Keratinocyte (primary cell): ENCODE results near the gene MMUT.

Source experiments
- CTCF ChIP-seq, 3 experiments: IDR thresholded peaks in 1 of 3; conservative IDR thresholded peaks in 1 of 3; optimal IDR thresholded peaks in 1 of 3; 2 replicates in 2 of 3; 3 replicates in 1 of 3; pipeline versions ENCODE3 to v1.5.1; 2011; ENCODE audit warnings: low read length in 3 of 3, mild to moderate bottlenecking in 3 of 3, moderate library complexity in 2 of 3, control low read depth in 1 of 3, inconsistent platforms in 1 of 3; ENCODE audit not compliant: insufficient read depth in 2 of 3; ENCODE audit errors: extremely low read depth in 1 of 3
- EZH2 ChIP-seq: IDR thresholded peaks from one replicate; pipeline ENCODE4 v1.6.1; 2012; ENCODE audit warnings: inconsistent platforms, mild to moderate bottlenecking, low read length, moderate library complexity

GRCh38 chr6:49509342-49509741 is 46.3 kb upstream of the MMUT start:
- TF ChIP-seq CTCF (optimal IDR thresholded peaks at IDR 0.05 in 1 of 3, IDR thresholded peaks at IDR 0.05 in 1 of 3, conservative IDR thresholded peaks at IDR 0.05 in 1 of 3; ENCODE audit: extremely low read depth in 1 of 3, insufficient read depth in 2 of 3, low read length in 3 of 3), result no peak
- TF ChIP-seq EZH2, result no peak
